HG03135 (cell line): ENCODE results near the gene ZBTB16.

Source experiments
- ATAC-seq: cut with Tn5 transposase; IDR thresholded peaks from one replicate; pipeline ENCODE4 v1.9.1; 2021; ENCODE audit warnings: mild to moderate bottlenecking, moderate library complexity; ENCODE audit not compliant: unreplicated experiment

Gene ZBTB16

GRCh38 chr11:114256176-114256966 lies 196.9 kb downstream of the ZBTB16 start:
- no peak for ATAC-seq

GRCh38 chr11:114256967-114257286 lies 197.4 kb downstream of the ZBTB16 start:
- ATAC-seq: no peak

- ATAC-seq: no peak
Observed at GRCh38 chr11:114257621-114258558, 198.4 kb downstream of the ZBTB16 start.

- no peak for ATAC-seq
Observed at GRCh38 chr11:114258696-114259095, 199.2 kb downstream of the ZBTB16 start.

- ATAC-seq: no peak
Observed at GRCh38 chr11:114259124-114259526, 199.6 kb downstream of the ZBTB16 start.

GRCh38 chr11:114259551-114259983 lies 200.1 kb downstream of the ZBTB16 start:
- ATAC-seq: no peak

GRCh38 chr11:114260077-114260476 lies 200.6 kb downstream of the ZBTB16 start:
- no peak for ATAC-seq

- ATAC-seq: no peak
Observed at GRCh38 chr11:114260483-114260882, 201.0 kb downstream of the ZBTB16 start.

GRCh38 chr11:114261791-114262190 lies 202.3 kb downstream of the ZBTB16 start:
- ATAC-seq: no peak

GRCh38 chr11:114262681-114263512 lies 203.4 kb downstream of the ZBTB16 start:
- ATAC-seq: no peak

GRCh38 chr11:114263513-114264170 lies 204.1 kb downstream of the ZBTB16 start:
- no peak for ATAC-seq

- no peak for ATAC-seq
Observed at GRCh38 chr11:114264381-114264780, 204.9 kb downstream of the ZBTB16 start.

GRCh38 chr11:114265122-114265878 lies 205.8 kb downstream of the ZBTB16 start:
- ATAC-seq: no peak

- ATAC-seq: no peak
Observed at GRCh38 chr11:114269498-114269897, 210.0 kb downstream of the ZBTB16 start.

- ATAC-seq: no peak
Observed at GRCh38 chr11:114270531-114271270, 211.2 kb downstream of the ZBTB16 start.

- ATAC-seq: no peak
Observed at GRCh38 chr11:114271316-114271715, 211.8 kb downstream of the ZBTB16 start.

GRCh38 chr11:114272311-114272710 lies 212.8 kb downstream of the ZBTB16 start:
- ATAC-seq: no peak

GRCh38 chr11:114273071-114273470 lies 213.6 kb downstream of the ZBTB16 start:
- no peak for ATAC-seq
